Retinal pigment epithelial cell (primary cell): ENCODE measurements around the gene NT5DC1.
A peak's percentile ranks its signal among the peaks of the same experiment; 100 is the strongest.

Experiments
- DNase-seq: peaks from one replicate; pipeline ENCODE4 v3.0.0-alpha.2; 2010; ENCODE audit warnings: low read depth
- H3K4me3 ChIP-seq: 2 replicates; pipeline ENCODE4 v1.5.1; 2011; ENCODE audit warnings: mild to moderate bottlenecking, low read length, control low read depth, moderate library complexity
- CTCF ChIP-seq: conservative IDR thresholded peaks from 2 replicates; pipeline ENCODE4 v1.5.1; 2011; ENCODE audit warnings: low read depth, low read length, control low read depth, inconsistent platforms

NT5DC1 gene

DNA sequence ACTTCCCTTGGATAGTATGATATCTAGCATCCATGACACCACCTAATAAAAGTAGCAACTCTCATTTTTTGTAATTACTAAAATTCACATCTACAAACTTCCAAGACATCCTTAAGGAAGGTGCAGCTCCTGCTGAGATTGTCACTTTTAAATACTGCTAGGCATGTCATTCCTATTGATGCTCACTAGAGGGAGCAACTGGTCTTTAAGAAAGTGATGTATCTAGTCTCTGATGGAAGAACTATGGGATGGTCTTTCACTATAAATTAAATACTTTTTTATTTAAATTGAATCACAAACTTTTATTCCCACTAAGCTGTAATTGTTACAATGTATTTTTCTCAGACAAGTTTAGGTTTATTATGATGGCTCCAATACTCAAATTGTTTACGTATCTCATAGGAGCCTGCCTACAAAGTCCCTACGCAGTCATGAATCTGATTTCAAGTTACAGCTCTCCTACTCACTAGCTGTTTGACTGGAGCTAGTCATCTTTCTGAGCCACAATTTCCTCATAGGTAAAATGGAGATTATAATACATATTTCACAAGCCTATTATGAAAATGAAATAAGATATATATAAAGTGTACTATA lies 187.1 kb downstream of the NT5DC1 start:
- TF ChIP-seq CTCF: peak; percentile 81
- no peak overlapping the region for H3K4me3 ChIP-seq
- no peak for DNase-seq

- DNase-seq: no peak
- H3K4me3 ChIP-seq: no peak overlapping the region
- no peak for TF ChIP-seq CTCF
Measured at GRCh38 chr6:116289876-116290275, 189.2 kb downstream of the NT5DC1 start.

GRCh38 chr6:116290799-116291198 lies 190.1 kb downstream of the NT5DC1 start:
- no peak for TF ChIP-seq CTCF
- no peak overlapping the region for H3K4me3 ChIP-seq
- DNase-seq: no peak

DNA sequence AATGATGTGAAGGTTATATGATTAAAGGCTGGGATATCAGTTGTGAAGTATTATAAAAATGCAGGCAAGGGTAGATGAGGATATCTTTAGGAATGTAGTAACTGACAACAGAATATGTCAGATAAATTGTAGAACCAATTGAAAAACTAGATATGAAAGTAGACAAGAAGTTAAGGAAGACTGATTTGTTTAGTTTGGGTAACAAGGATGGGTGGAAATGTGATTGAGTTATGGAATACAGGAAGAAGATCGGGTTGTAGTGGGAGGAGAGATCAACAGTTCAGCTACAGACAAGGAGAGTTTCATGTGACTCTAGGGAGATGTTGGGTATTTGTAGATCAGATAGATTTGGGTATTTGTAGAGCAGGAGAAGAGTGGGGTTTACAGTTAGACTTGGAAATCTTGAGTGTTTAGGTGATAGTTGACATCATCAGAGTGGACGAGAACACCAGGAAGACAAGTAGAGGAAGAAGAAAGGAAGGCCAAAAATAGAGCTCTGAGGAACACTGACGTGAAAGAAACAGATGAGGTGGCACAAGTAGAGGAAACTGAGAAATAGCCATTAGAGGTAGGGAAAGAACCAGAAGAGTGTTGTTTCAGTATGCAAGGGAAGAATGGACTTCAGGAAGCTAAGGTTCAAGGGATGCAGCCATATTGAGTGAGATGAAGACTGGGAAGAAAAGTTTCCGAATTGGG lies 191.2 kb downstream of the NT5DC1 start:
- no peak for TF ChIP-seq CTCF
- DNase-seq: no peak

DNA sequence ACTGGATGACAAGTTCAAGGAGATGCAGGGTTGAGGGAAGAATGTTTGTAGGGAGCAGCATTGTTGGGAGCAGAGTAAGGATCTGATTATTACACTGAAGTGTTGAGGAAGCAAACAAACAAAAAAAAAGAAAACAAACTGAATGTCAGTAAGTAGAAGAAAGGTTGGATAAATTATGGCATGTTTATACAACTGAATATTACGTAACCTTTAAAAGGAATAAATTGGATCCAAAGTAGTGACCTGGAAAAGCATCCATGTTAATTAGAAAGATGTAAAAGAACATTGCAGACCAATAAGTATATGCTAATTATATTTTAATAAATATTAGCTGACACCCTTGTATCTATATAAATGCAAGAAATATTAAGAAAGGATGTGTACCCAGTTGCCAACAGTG lies 191.9 kb downstream of the NT5DC1 start:
- no peak overlapping the region for H3K4me3 ChIP-seq
- TF ChIP-seq CTCF: no peak
- DNase-seq: no peak

More for the DNA sequence above, 191.2 kb downstream of the NT5DC1 start:
- no peak overlapping the region for H3K4me3 ChIP-seq

- DNase-seq: no peak
- no peak overlapping the region for H3K4me3 ChIP-seq
- no peak for TF ChIP-seq CTCF
Measured at GRCh38 chr6:116298273-116298672, 197.6 kb downstream of the NT5DC1 start.

- no peak overlapping the region for H3K4me3 ChIP-seq
- DNase-seq: no peak
- TF ChIP-seq CTCF: no peak
Measured at GRCh38 chr6:116298973-116299372, 198.3 kb downstream of the NT5DC1 start.
